Ovary (tissue), 10 donors: ENCODE results near the gene FBXO34. TPM values are rescaled to one million over a fixed set of nuclear protein-coding genes. Genes with fewer than 3 reads are reported as not detected.

Source experiments
- DNase-seq, 5 donors: peaks; one replicate each; pipeline ENCODE4 v3.0.0-alpha.2; 2019 to 2020
- H3K27ac ChIP-seq, 2 donors: fragments of 200-600 bp; one replicate each; pipeline versions ENCODE4 v1.5.1 to v1.8.0; 2019 to 2022
- H3K27me3 ChIP-seq: fragments of 200-600 bp; one replicate; pipeline ENCODE4 v1.8.0; 2022
- H3K36me3 ChIP-seq: fragments of 200-600 bp; sonication (generic); one replicate; pipeline ENCODE4 v1.5.1; 2019
- H3K4me1 ChIP-seq: one replicate; pipeline ENCODE4 v1.8.1; 2013; ENCODE audit warnings: mild to moderate bottlenecking, moderate library complexity; ENCODE audit not compliant: insufficient read depth
- H3K4me3 ChIP-seq: fragments of 200-600 bp; sonication (generic); one replicate; pipeline ENCODE4 v1.5.1; 2017
- H3K9me3 ChIP-seq, 2 donors: fragments of 200-600 bp in 1 of 2; sonication (generic) in 1 of 2; one replicate each; pipeline versions ENCODE4 v1.5.1 to v1.8.1; 2013 to 2019; ENCODE audit warnings: mild to moderate bottlenecking in 1 of 2, moderate library complexity in 1 of 2
- EP300 ChIP-seq: sonication (generic); formaldehyde crosslinking; IDR thresholded peaks from one replicate; pipeline ENCODE4 v1.6.1; 2017; ENCODE audit warnings: antibody characterized with exemption
- POLR2A ChIP-seq: fragments of 450-650 bp; IDR thresholded peaks from one replicate; pipeline ENCODE4 v1.6.1; 2017; ENCODE audit warnings: antibody characterized with exemption, mild to moderate bottlenecking, moderate library complexity
- WGBS, 3 donors: extraction: QIAGEN DNeasy Blood & Tissue Kit in 1 of 3; methylation state at CpG; one replicate each; pipeline versions ENCODE4 v1.1.5 to v1.1.7; 2013 to 2017; 5-methylcytosine and 5-hydroxymethylcytosine counted together
- intact Hi-C, 4 donors: fragments of 100-400 bp; cut with DNase I; formaldehyde crosslinking; loops; one replicate each; pipeline versions ENCODE4 v1.11.0 to v1.15.1; 2022 to 2023
- long read RNA-seq, 3 donors: library from polyadenylated mRNA in 2 of 3; unstranded in 2 of 3; transcript quantifications; one replicate each; pipeline ENCODE4 v2.0.0 and lab custom pipeline, GENCODE V29; 2021 to 2026
- polyA plus RNA-seq, 2 donors: library from polyadenylated mRNA; stranded (reverse); fragments of 200-250 nt in 1 of 2; fragments of 350-450 nt in 1 of 2; fragmentation: Illumina TruSeq in 1 of 2; extraction: RNeasy Lipid Tissue Mini Kit (QIAGEN cat#74804) in 1 of 2; gene quantifications; one replicate each; pipeline ENCODE4 v1.2.3, GENCODE V29; 2013 to 2014
- total RNA-seq, 7 donors: library from RNA; depleted of rRNA in 2 of 7; stranded (reverse); fragments of >200 nt in 2 of 7; fragmentation: NEBNext Ultra II Directional in 3 of 7; extraction: Animal tissue kit (Norgen Biotek cat#: 25700) in 3 of 7; gene quantifications; one replicate each; pipeline versions ENCODE4 v1.1.0 to v1.2.4, GENCODE V29; 2016 to 2023
- TF ChIP-seq, protein P1 (sequence below), 3 donors: fragments of 450-650 bp in 2 of 3; fragments of 200-600 bp in 1 of 3; IDR thresholded peaks; one replicate each; pipeline versions ENCODE4 v1.5.1 to v1.8.0; 2016 to 2022; ENCODE audit warnings: antibody characterized with exemption in 3 of 3, mild to moderate bottlenecking in 1 of 3
- donor health status: DM: no; HTN: no; CAD: no; lungs with moderate emphysema.
- donor health status: DM: no; HTN: no; CAD: no.
- donor health status: Bipolar disorder and iron deficiency.
- donor health status: DM: yes; HTN: yes; CAD: no.
- donor health status: DM: no; HTN: no; CAD: no.
- donor health status: DM: yes; HTN: yes; CAD: no.

The FBXO34 gene
- total RNA-seq (10 to 100 TPM; 18.1 to 29.8 (median 24.3) TPM), polyA plus RNA-seq (10 to 100 TPM; 11.4 to 17.6 TPM)
- long read RNA-seq, donor 1, transcript FBXO34-201 (2 exons, 3,464 nt) = major isoform, 17 of 22 reads
- long read RNA-seq, donor 1, partial matches to known transcripts = 0 of 22 reads
- long read RNA-seq, donor 1, other reads (novel, unspliced or antisense) = 5 of 22 reads
- long read RNA-seq, donor 2, transcript FBXO34-201 (2 exons, 3,464 nt) = major isoform, 10 of 10 reads
- long read RNA-seq, donor 2, partial matches to known transcripts = 0 of 10 reads
- long read RNA-seq, donor 2, other reads (novel, unspliced or antisense) = 0 of 10 reads
- long read RNA-seq, donor 3, transcript FBXO34-201 (2 exons, 3,464 nt) = major isoform, 64 of 72 reads
- long read RNA-seq, donor 3, partial matches to known transcripts = 4 of 72 reads
- long read RNA-seq, donor 3, other reads (novel, unspliced or antisense) = 4 of 72 reads

GRCh38 chr14:55270832-55271571 lies at the start of gene FBXO34:
TSS of gene FBXO34 (plus strand) at chr14:55271421. CDS start at chr14:55350391, 78,970 bp downstream.
- peak within 1 kb of the TSS; percentile 62 for H3K4me3 ChIP-seq
- H3K36me3 ChIP-seq = no peaks in the 10 kb centered on the region
- TF ChIP-seq, protein P1, sequence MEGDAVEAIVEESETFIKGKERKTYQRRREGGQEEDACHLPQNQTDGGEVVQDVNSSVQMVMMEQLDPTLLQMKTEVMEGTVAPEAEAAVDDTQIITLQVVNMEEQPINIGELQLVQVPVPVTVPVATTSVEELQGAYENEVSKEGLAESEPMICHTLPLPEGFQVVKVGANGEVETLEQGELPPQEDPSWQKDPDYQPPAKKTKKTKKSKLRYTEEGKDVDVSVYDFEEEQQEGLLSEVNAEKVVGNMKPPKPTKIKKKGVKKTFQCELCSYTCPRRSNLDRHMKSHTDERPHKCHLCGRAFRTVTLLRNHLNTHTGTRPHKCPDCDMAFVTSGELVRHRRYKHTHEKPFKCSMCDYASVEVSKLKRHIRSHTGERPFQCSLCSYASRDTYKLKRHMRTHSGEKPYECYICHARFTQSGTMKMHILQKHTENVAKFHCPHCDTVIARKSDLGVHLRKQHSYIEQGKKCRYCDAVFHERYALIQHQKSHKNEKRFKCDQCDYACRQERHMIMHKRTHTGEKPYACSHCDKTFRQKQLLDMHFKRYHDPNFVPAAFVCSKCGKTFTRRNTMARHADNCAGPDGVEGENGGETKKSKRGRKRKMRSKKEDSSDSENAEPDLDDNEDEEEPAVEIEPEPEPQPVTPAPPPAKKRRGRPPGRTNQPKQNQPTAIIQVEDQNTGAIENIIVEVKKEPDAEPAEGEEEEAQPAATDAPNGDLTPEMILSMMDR (IDR thresholded peaks at IDR 0.05) = peak; percentile 99 to 100 (median 100)
- TF ChIP-seq POLR2A (peak; percentile 93), EP300 (no peak)
- peaks cover 2% of the 10 kb centered on the region for H3K4me1 ChIP-seq
- peak within 1 kb of the TSS; percentile 78 to 92 for H3K27ac ChIP-seq
- intact Hi-C loops = loop anchor here in 3 of 4 donors (5.0 to 10.0 kb wide), 3 partner anchors 74 to 84 kb away; no protein-coding TSS in a partner anchor
- 1% methylated on average over 46 to 49 of the region's 49 CpGs for WGBS, 3 donors
- DNase-seq = peak; percentile 99 to 100 (median 100)
- no peaks in the 10 kb centered on the region for H3K27me3 ChIP-seq
- H3K9me3 ChIP-seq = no peaks in the 10 kb centered on the region

GRCh38 chr14:55221968-55222367 lies 49.3 kb upstream of the FBXO34 start:
- no peak for DNase-seq
- H3K27me3 ChIP-seq = no peaks in the 10 kb centered on the region
- TF ChIP-seq, protein P1 (IDR thresholded peaks at IDR 0.05) = no peak
- TF ChIP-seq EP300 (no peak), POLR2A (no peak)
- no peak overlapping the region for H3K27ac ChIP-seq
- intact Hi-C loops = no loop called here
- no peaks in the 10 kb centered on the region for H3K36me3 ChIP-seq
- H3K4me1 ChIP-seq = no peaks in the 10 kb centered on the region
- no peak overlapping the region for H3K4me3 ChIP-seq
- H3K9me3 ChIP-seq = no peaks in the 10 kb centered on the region

- TF ChIP-seq, protein P1 (IDR thresholded peaks at IDR 0.05) = no peak
- TF ChIP-seq EP300 (no peak), POLR2A (no peak)
- no peaks in the 10 kb centered on the region for H3K4me1 ChIP-seq
- no peaks in the 10 kb centered on the region for H3K27me3 ChIP-seq
- no peaks in the 10 kb centered on the region for H3K36me3 ChIP-seq
- no peak overlapping the region for H3K4me3 ChIP-seq
- H3K27ac ChIP-seq = no peak overlapping the region
- no peak for DNase-seq
- no peaks in the 10 kb centered on the region for H3K9me3 ChIP-seq
- intact Hi-C loops = no loop called here
These were observed 47.9 kb upstream of the FBXO34 start for GRCh38 chr14:55223364-55223763.

- TF ChIP-seq, protein P1 (IDR thresholded peaks at IDR 0.05) = no peak
- TF ChIP-seq EP300 = no peak
- no peak for TF ChIP-seq POLR2A
- intact Hi-C loops = no loop called here
- Histone ChIP-seq H3K4me1 (no peaks in the 10 kb centered on the region), H3K4me3 (no peak overlapping the region), H3K27me3 (no peaks in the 10 kb centered on the region), H3K9me3 (no peaks in the 10 kb centered on the region), H3K27ac (no peak overlapping the region), H3K36me3 (no peaks in the 10 kb centered on the region)
- 81 to 84% (median 83%) methylated on average over 2 of the region's 2 CpGs for WGBS, 3 donors
- DNase-seq = no peak
These were observed 43.0 kb upstream of the FBXO34 start for GRCh38 chr14:55228261-55228660.
